ENCODE measurements around the gene ZBTB32.

- no peak for TF ChIP-seq CTCF (IDR thresholded peaks at IDR 0.05; ENCODE audit: insufficient read depth, low read depth, low read length)
- TF ChIP-seq EZH2 (IDR thresholded peaks at IDR 0.05; ENCODE audit: insufficient read depth, low read length), result no peak
Measured at GRCh38 chr19:35713506-35713850, 9.1 kb downstream of the ZBTB32 start.
